Measurements from ENCODE around the gene NDUFV2. TPM values are rescaled to one million over a fixed set of nuclear protein-coding genes. Genes with fewer than 3 reads are reported as not detected.
A peak's percentile ranks its signal among the peaks of the same experiment; 100 is the strongest.

NDUFV2 gene
- total and polyA plus RNA-seq, 2 experiments from 2014 or later = 111 to 391 TPM

DNA sequence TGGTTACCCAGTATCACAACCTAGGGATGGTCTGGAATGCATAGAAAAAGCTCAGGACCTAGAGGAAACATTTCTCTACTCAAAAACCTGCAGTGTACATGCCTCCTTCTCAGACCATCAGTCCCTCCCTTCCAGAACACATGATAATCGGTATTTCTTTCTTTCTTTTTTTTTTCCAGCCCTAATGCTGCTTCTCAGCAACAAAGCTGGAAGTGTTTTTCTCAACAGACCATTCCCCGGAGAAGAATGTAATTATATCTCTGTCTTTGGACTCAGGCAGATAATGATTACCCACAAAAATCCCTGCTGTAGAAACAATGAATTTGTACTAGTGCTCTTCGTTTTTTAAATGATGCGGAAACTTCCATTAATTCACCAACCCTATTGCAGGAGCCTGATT lies 44.1 kb upstream of the NDUFV2 start:
- no peaks in the 10 kb centered on the region for H3K9me3 ChIP-seq (ENCODE audit: low read depth)
- no peaks in the 10 kb centered on the region for H3K36me3 ChIP-seq
- H3K4me1 ChIP-seq (ENCODE audit: low read depth) = no peaks in the 10 kb centered on the region
- TF ChIP-seq, protein P1, sequence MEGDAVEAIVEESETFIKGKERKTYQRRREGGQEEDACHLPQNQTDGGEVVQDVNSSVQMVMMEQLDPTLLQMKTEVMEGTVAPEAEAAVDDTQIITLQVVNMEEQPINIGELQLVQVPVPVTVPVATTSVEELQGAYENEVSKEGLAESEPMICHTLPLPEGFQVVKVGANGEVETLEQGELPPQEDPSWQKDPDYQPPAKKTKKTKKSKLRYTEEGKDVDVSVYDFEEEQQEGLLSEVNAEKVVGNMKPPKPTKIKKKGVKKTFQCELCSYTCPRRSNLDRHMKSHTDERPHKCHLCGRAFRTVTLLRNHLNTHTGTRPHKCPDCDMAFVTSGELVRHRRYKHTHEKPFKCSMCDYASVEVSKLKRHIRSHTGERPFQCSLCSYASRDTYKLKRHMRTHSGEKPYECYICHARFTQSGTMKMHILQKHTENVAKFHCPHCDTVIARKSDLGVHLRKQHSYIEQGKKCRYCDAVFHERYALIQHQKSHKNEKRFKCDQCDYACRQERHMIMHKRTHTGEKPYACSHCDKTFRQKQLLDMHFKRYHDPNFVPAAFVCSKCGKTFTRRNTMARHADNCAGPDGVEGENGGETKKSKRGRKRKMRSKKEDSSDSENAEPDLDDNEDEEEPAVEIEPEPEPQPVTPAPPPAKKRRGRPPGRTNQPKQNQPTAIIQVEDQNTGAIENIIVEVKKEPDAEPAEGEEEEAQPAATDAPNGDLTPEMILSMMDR (IDR thresholded peaks at IDR 0.05; ENCODE audit: low read depth, low read length) = no peak
- H3K27me3 ChIP-seq = no peaks in the 10 kb centered on the region
- peak in 1 of 2 donors; percentile 75 for DNase-seq (ENCODE audit: low read depth in 1 of 2, low spot score in 1 of 2)
- no peak overlapping the region for H3K4me3 ChIP-seq
- H3K27ac ChIP-seq = no peak overlapping the region

DNA sequence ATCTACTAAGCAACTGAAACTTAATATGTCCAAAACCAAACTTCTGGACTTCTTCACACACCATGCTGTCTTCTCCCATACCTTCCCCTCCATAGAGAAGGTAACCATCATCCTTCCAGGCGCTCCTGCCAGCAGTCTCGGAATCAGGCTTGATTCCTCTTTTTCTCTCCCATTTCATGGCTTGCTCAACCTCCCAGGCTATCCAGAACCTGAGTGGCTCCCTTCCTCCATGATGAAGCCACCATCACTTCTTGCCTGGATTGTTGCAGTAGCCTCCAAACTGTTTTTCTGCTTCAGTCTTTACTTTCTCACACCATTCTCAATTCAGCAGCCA lies 40.1 kb upstream of the NDUFV2 start:
- no peak overlapping the region for H3K4me3 ChIP-seq
- TF ChIP-seq, protein P1 (IDR thresholded peaks at IDR 0.05; ENCODE audit: low read depth, low read length) = no peak
- no peaks in the 10 kb centered on the region for H3K4me1 ChIP-seq (ENCODE audit: low read depth)

DNA sequence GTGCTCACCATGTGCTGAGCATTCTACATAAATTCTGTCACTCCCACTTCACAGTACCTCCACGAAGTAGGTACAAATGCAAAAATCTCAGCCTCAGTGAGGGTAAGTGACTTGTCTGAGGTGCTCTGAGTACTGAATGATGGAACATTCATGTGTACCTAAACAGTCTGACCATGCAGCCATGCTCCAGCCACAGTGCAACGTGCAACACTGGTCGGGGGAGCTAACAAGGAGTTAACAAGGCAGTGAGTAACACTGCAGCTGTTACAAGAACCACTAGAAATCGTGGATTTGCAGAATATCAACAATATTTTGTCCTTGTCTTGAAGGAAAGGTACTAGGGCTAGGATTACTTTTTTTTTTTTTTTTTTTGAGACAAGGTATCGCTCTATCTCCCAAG lies 36.6 kb upstream of the NDUFV2 start:
- Histone ChIP-seq H3K4me3 (no peak overlapping the region), H3K27me3 (no peaks in the 10 kb centered on the region), H3K27ac (no peak overlapping the region), H3K36me3 (no peaks in the 10 kb centered on the region), H3K4me1 (ENCODE audit: low read depth) (no peaks in the 10 kb centered on the region), H3K9me3 (ENCODE audit: low read depth) (no peaks in the 10 kb centered on the region)
- TF ChIP-seq, protein P1 (IDR thresholded peaks at IDR 0.05; ENCODE audit: low read depth, low read length) = no peak
- DNase-seq (ENCODE audit: low read depth in 1 of 2, low spot score in 1 of 2) = no peak

More for the DNA sequence above, 40.1 kb upstream of the NDUFV2 start:
- Histone ChIP-seq H3K27ac (no peak overlapping the region), H3K9me3 (ENCODE audit: low read depth) (no peaks in the 10 kb centered on the region), H3K27me3 (no peaks in the 10 kb centered on the region), H3K36me3 (no peaks in the 10 kb centered on the region)
- DNase-seq (ENCODE audit: low read depth in 1 of 2, low spot score in 1 of 2) = no peak

DNA sequence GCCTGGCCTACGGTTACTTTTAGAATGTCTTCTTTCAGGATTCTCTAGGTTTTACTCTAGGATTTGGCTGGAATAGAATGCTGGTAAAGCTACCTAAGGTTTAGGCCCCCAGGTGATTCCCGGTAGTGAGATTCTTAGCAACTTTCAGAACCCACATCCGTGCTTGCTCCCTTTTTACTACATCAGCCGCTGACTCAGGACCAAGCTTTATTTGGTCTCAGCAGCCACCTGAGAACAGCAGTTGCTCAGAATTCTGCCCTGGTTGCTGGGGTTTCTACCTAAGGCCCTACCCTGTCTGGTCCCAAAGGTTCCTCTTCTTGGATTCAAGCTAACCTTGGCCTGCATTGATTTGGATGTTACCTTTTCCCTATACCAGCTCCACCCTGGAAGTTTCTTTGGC lies 36.1 kb upstream of the NDUFV2 start:
- Histone ChIP-seq H3K36me3 (no peaks in the 10 kb centered on the region), H3K27me3 (no peaks in the 10 kb centered on the region), H3K4me1 (ENCODE audit: low read depth) (no peaks in the 10 kb centered on the region), H3K4me3 (no peak overlapping the region), H3K27ac (no peak overlapping the region), H3K9me3 (ENCODE audit: low read depth) (no peaks in the 10 kb centered on the region)
- TF ChIP-seq, protein P1 (IDR thresholded peaks at IDR 0.05; ENCODE audit: low read depth, low read length) = no peak
- DNase-seq (ENCODE audit: low read depth in 1 of 2, low spot score in 1 of 2) = no peak

DNA sequence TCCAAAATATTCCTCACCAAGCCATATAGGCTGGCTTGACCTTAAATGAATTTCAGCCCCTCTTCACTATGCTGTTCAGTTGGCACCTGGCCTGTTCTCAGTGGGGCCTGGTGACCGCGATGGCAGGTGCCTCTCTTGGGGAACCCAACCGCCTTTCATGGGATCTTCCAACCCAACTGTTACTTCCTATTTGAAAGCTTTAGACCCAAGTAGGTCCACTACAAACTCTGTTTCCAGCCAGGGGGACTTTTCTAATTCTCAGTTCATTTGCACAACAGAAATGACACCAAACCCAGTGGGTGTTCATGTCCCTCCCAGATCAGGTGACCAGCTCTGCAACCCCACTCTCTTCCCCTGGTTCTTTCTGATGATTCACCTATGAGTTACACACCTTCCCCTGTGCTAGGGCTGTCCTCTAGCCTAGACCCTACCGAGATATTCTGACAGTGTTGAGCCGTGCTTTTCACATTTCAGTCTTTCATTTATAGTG lies 35.6 kb upstream of the NDUFV2 start:
- TF ChIP-seq, protein P1 (IDR thresholded peaks at IDR 0.05; ENCODE audit: low read depth, low read length) = no peak
- Histone ChIP-seq H3K27me3 (no peaks in the 10 kb centered on the region), H3K36me3 (no peaks in the 10 kb centered on the region), H3K4me1 (ENCODE audit: low read depth) (no peaks in the 10 kb centered on the region), H3K27ac (no peak overlapping the region), H3K9me3 (ENCODE audit: low read depth) (no peaks in the 10 kb centered on the region), H3K4me3 (no peak overlapping the region)
- no peak for DNase-seq (ENCODE audit: low read depth in 1 of 2, low spot score in 1 of 2)

DNA sequence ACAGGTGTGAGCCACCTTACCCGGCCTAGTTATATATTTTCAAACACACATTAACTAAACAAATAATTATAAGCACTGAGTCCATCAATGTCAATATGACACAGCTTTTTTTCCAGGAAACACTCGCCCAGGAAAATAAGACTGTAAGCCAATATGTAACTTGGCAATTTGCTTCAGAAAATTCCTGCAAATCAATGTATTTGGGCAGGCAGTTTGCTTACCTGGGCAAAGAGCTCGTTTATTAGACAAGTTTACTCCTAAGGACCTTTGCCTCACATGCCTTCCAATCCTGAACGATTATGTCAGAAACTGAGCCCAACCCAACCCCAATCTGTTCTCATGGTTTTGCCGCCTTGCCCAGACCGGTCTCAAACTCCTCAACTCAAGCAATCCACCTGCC lies 34.7 kb upstream of the NDUFV2 start:
- H3K27ac ChIP-seq = no peak overlapping the region
- TF ChIP-seq, protein P1 (IDR thresholded peaks at IDR 0.05; ENCODE audit: low read depth, low read length) = no peak
- no peak for DNase-seq (ENCODE audit: low read depth in 1 of 2, low spot score in 1 of 2)
- no peaks in the 10 kb centered on the region for H3K27me3 ChIP-seq
- no peaks in the 10 kb centered on the region for H3K4me1 ChIP-seq (ENCODE audit: low read depth)
- H3K4me3 ChIP-seq = no peak overlapping the region
- no peaks in the 10 kb centered on the region for H3K36me3 ChIP-seq
- no peaks in the 10 kb centered on the region for H3K9me3 ChIP-seq (ENCODE audit: low read depth)

Data from cardiac muscle cell (in vitro differentiated cells and primary cell).